Activated T-helper 9 cell treated with anti-CD3 and anti-CD28 coated beads, Interleukin-2, amount 50 U/mL, for 16 hours (primary cell): ENCODE data around the gene WTAP.
"Not testable (repeated sequence)": the region's sequence is repeated elsewhere in the genome, so short reads cannot be mapped to it uniquely, and the experiment has no call there.

ENCODE experiments used
- DNase-seq: peaks from one replicate; pipeline ENCODE4 v3.0.0-alpha.2; 2020; ENCODE audit warnings: low read depth

Gene WTAP

GRCh38 chr6:159693894-159694545, 33.3 kb upstream of the WTAP start:
- DNase-seq: no peak

GRCh38 chr6:159695984-159696383, 31.3 kb upstream of the WTAP start:
- DNase-seq: no peak

- no peak for DNase-seq
These were observed 26.3 kb upstream of the WTAP start for GRCh38 chr6:159700970-159701369.

GRCh38 chr6:159701413-159701999, 25.8 kb upstream of the WTAP start:
- no peak for DNase-seq

- not testable (repeated sequence) for DNase-seq
These were observed 16.7 kb upstream of the WTAP start for GRCh38 chr6:159710603-159711002.

- DNase-seq: not testable (repeated sequence)
These were observed 14.9 kb upstream of the WTAP start for GRCh38 chr6:159712389-159712788.

- no peak for DNase-seq
These were observed 13.3 kb upstream of the WTAP start for GRCh38 chr6:159713984-159714383.

GRCh38 chr6:159714404-159714803, 12.9 kb upstream of the WTAP start:
- no peak for DNase-seq

GRCh38 chr6:159715166-159715565, 12.1 kb upstream of the WTAP start:
- no peak for DNase-seq

GRCh38 chr6:159715605-159716004, 11.7 kb upstream of the WTAP start:
- no peak for DNase-seq

- no peak for DNase-seq
These were observed 10.8 kb upstream of the WTAP start for GRCh38 chr6:159716247-159717096.

GRCh38 chr6:159718634-159719033, 8.7 kb upstream of the WTAP start:
- DNase-seq: no peak

- DNase-seq: no peak
These were observed 8.0 kb upstream of the WTAP start for GRCh38 chr6:159719287-159719686.

GRCh38 chr6:159720708-159721107, 6.6 kb upstream of the WTAP start:
- no peak for DNase-seq

GRCh38 chr6:159721981-159722380, 5.3 kb upstream of the WTAP start:
- not testable (repeated sequence) for DNase-seq

- DNase-seq: no peak
These were observed 4.7 kb upstream of the WTAP start for GRCh38 chr6:159722655-159723054.

GRCh38 chr6:159723259-159723658, 4.0 kb upstream of the WTAP start:
- DNase-seq: no peak

GRCh38 chr6:159724778-159725177, 2.5 kb upstream of the WTAP start:
- no peak for DNase-seq

GRCh38 chr6:159725208-159725607, 2.1 kb upstream of the WTAP start:
- not testable (repeated sequence) for DNase-seq

GRCh38 chr6:159726255-159726917, 920 bp upstream of the WTAP start:
- DNase-seq: no peak

- DNase-seq: no peak
These were observed 575 bp downstream of the WTAP start for GRCh38 chr6:159727717-159728445.

- DNase-seq: no peak
These were observed 1.2 kb downstream of the WTAP start for GRCh38 chr6:159728531-159728964.
